Peyer's patch (tissue), 4 donors: ENCODE measurements around the gene EVA1A.

Experiments
- POLR2A ChIP-seq, 2 donors: fragments of 450-650 bp; IDR thresholded peaks; one replicate each; pipeline ENCODE4 v1.5.1; 2017; ENCODE audit warnings: antibody characterized with exemption in 2 of 2, mild to moderate bottlenecking in 2 of 2, moderate library complexity in 2 of 2
- TF ChIP-seq, protein P1 (sequence below), 6 experiments: fragments of 450-650 bp in 4 of 6; fragments of 200-600 bp in 2 of 6; sonication (generic) in 1 of 6; IDR thresholded peaks; one replicate each; pipeline ENCODE4 v1.5.1; 2017 to 2019; ENCODE audit warnings: antibody characterized with exemption in 6 of 6, mild to moderate bottlenecking in 3 of 6, moderate library complexity in 1 of 6

DNA sequence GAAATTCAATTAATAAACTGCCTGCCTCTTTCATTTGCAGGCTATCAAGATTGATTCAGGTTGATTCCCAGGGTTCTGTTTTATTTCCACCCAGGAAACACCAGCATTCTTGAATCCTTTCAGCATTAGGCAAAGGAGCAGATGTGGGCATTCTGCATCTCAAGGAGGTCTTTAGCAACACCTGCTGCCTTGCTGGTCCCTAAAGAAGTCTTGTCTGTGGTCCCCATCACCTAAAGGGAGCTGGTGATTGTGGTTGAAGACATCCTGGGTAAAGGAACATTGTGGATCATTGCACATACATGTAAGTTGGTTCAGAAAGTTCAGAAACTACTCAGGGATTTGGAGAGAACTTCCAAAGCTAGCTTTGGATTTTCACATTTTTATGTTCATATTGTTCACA, 78.3 kb downstream of the EVA1A start:
- no peak for TF ChIP-seq POLR2A (IDR thresholded peaks at IDR 0.05)
- TF ChIP-seq, protein P1, sequence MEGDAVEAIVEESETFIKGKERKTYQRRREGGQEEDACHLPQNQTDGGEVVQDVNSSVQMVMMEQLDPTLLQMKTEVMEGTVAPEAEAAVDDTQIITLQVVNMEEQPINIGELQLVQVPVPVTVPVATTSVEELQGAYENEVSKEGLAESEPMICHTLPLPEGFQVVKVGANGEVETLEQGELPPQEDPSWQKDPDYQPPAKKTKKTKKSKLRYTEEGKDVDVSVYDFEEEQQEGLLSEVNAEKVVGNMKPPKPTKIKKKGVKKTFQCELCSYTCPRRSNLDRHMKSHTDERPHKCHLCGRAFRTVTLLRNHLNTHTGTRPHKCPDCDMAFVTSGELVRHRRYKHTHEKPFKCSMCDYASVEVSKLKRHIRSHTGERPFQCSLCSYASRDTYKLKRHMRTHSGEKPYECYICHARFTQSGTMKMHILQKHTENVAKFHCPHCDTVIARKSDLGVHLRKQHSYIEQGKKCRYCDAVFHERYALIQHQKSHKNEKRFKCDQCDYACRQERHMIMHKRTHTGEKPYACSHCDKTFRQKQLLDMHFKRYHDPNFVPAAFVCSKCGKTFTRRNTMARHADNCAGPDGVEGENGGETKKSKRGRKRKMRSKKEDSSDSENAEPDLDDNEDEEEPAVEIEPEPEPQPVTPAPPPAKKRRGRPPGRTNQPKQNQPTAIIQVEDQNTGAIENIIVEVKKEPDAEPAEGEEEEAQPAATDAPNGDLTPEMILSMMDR (IDR thresholded peaks at IDR 0.05): no peak
